ENCODE measurements around the gene PCDHGB3. TPM values are rescaled to one million over a fixed set of nuclear protein-coding genes. Genes with fewer than 3 reads are reported as not detected.
A peak's percentile ranks its signal among the peaks of the same experiment; 100 is the strongest.
"Not testable (repeated sequence)": the region's sequence is repeated elsewhere in the genome, so short reads cannot be mapped to it uniquely, and the experiment has no call there.

PCDHGB3 gene
- total and polyA plus RNA-seq, 4 experiments from 2014 or later: 0.50 to 0.76 TPM; not detected in 2

DNA sequence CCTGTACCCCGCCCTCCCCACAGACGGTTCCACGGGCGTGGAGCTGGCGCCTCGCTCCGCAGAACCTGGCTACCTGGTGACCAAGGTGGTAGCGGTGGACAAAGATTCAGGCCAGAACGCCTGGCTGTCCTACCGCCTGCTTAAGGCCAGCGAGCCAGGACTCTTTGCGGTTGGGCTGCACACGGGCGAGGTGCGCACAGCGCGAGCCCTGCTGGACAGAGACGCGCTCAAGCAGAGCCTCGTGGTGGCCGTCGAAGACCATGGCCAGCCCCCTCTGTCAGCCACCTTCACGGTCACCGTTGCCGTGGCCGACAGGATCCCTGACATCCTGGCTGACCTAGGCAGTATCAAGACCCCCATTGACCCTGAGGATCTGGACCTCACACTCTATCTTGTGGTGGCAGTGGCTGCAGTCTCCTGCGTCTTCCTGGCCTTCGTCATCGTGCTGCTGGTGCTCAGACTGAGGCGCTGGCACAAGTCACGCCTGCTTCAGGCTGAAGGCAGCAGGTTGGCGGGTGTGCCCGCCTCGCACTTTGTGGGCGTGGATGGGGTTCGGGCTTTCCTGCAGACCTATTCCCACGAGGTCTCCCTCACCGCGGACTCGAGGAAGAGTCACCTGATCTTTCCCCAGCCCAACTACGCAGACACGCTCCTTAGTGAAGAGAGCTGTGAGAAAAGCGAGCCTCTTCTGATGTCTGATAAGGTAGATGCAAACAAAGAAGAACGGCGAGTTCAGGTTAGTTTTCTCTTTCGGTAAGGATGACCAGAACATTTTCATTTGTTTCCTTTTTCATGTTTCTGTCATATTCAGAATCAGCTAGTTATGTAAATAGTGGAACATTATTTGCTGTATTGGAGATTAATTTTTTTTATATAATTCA lies 3.8 kb upstream of the PCDHGB3 start:
- POLR2A ChIA-PET (ENCODE audit: partially characterized antibody): no interaction called here
- H3K36me3 ChIP-seq (ENCODE audit: insufficient read depth, low read length): no peaks in the 10 kb centered on the region
- Mint-ChIP-seq H3K36me3 (peaks cover 5 to 9% of the 10 kb centered on the region in 2 donors), H3K4me1 (peaks cover 2 to 11% (median 6%) of the 10 kb centered on the region in 4 donors), H3K27ac (peak overlapping the region in 1 of 7 donors; percentile 46), H3K4me3 (no peak overlapping the region), H3K27me3 (peaks cover 47 to 53% of the 10 kb centered on the region in 2 donors), H3K9me3 (peaks cover 5 to 73% (median 56%) of the 10 kb centered on the region in 8 donors)
- H3K27ac ChIP-seq (ENCODE audit: low read depth, low read length): no peak overlapping the region
- CTCF ChIA-PET (ENCODE audit: partially characterized antibody): no interaction called here
- peaks cover 0 to 2% of the 10 kb centered on the region in 2 donors for H3K9me3 ChIP-seq (ENCODE audit: control insufficient read depth in 1 of 2, low read length in 2 of 2)
- no peak for DNase-seq
- no peak overlapping the region for H3K4me3 ChIP-seq (ENCODE audit: low read length in 2 of 2)
- H3K4me1 ChIP-seq (ENCODE audit: insufficient read depth, low read length): peaks cover 6% of the 10 kb centered on the region
- intact Hi-C loops (cut with micrococcal nuclease): no loop called here
- peaks cover 13% of the 10 kb centered on the region for H3K27me3 ChIP-seq (ENCODE audit: insufficient read depth, low read length)

DNA sequence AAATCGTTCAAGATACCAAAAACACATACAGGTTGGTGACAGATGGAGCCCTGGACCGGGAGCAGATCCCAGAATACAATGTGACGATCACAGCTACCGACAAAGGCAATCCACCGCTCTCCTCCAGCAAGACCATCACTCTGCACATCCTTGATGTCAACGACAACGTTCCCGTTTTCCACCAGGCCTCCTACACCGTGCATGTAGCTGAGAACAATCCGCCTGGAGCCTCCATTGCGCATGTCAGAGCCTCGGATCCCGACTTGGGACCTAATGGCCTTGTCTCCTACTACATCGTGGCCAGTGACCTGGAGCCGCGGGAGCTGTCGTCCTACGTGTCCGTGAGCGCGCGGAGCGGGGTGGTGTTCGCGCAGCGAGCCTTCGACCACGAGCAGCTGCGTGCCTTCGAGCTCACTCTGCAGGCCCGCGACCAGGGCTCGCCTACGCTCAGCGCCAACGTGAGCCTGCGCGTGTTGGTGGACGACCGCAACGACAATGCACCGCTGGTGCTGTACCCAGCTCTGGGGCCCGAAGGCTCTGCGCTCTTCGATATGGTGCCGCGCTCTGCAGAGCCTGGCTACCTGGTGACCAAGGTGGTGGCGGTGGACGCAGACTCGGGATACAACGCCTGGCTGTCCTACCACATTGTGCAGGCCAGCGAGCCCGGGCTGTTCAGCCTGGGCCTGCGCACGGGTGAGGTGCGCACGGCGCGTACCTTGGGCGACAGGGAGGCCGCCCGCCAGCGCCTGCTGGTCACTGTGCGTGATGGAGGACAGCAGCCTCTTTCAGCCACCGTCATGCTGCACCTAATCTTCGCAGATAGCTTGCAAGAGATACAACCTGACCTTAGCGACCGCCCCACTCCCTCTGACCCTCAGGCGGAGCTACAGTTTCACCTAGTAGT lies 1.8 kb downstream of the PCDHGB3 start:
- H3K27me3 ChIP-seq (ENCODE audit: insufficient read depth, low read length): peaks cover 18% of the 10 kb centered on the region
- H3K27me3 Mint-ChIP-seq: peaks cover 41 to 42% of the 10 kb centered on the region in 2 donors

DNA sequence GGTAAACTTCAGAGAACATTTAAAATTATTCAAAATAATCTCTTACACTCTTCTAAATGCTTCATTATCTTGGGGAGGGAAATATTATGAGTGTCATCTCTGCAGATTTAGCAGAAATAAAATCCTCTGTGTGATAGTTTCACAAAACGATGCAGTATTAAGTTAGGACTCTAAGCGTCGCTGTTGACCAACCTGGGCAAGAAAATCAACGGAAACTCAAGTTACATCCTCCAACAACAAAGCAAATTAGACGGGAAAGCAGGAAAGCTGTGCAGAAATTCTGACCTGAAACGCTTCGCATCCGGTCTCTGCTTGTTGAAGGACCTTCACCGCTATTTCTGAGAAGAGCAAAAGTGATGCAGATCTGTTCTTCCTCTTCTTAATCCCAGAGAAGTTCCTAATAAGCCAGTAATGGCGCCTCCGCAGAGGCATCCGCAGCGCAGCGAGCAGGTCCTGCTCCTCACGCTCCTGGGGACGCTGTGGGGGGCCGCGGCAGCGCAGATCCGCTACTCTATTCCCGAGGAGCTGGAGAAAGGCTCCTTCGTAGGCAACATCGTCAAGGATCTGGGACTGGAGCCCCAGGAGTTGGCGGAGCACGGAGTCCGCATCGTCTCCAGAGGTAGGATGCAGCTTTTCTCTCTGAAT lies 3.8 kb downstream of the PCDHGB3 start, which contains the start of gene PCDHGA6:
Gene PCDHGA6, plus strand, starts transcription at position 219 of the 645 bp plus-strand sequence. Its CDS starts 193 bp downstream, at position 412.
- Mint-ChIP-seq H3K27me3 (peaks cover 34 to 36% of the 10 kb centered on the region in 2 donors), H3K36me3 (peaks cover 6 to 7% of the 10 kb centered on the region in 2 donors), H3K27ac (no peak within 1 kb of the TSS), H3K9me3 (peaks cover under 1 to 82% (median 51%) of the 10 kb centered on the region in 8 donors), H3K4me3 (peak within 1 kb of the TSS in 7 of 8 donors; percentile 12 to 64 (median 61)), H3K4me1 (peaks cover 4 to 11% (median 8%) of the 10 kb centered on the region in 4 donors)
- H3K4me3 ChIP-seq (ENCODE audit: low read length in 2 of 2): no peak within 1 kb of the TSS
- CTCF ChIA-PET (ENCODE audit: partially characterized antibody): interaction anchor here (0.9 to 2.2 kb wide), 4 partner anchors 39 to 193 kb away, joined by 3 to 8 read pairs (median 4); partner anchors contain the start of genes PCDHGA1 and PCDHGA10
- H3K36me3 ChIP-seq (ENCODE audit: insufficient read depth, low read length): no peaks in the 10 kb centered on the region
- no peaks in the 10 kb centered on the region for H3K9me3 ChIP-seq (ENCODE audit: control insufficient read depth in 1 of 2, low read length in 2 of 2)
- no peak for DNase-seq
- no peak within 1 kb of the TSS for H3K27ac ChIP-seq (ENCODE audit: low read depth, low read length)
- peaks cover 9% of the 10 kb centered on the region for H3K27me3 ChIP-seq (ENCODE audit: insufficient read depth, low read length)
- intact Hi-C loops (cut with micrococcal nuclease): no loop called here
- POLR2A ChIA-PET (ENCODE audit: partially characterized antibody): no interaction called here
- peaks cover 6% of the 10 kb centered on the region for H3K4me1 ChIP-seq (ENCODE audit: insufficient read depth, low read length)

More for the DNA sequence above, 1.8 kb downstream of the PCDHGB3 start:
- DNase-seq: no peak
- Mint-ChIP-seq H3K36me3 (peaks cover 6 to 7% of the 10 kb centered on the region in 2 donors), H3K27ac (peak overlapping the region in 1 of 7 donors; percentile 13), H3K4me3 (no peak overlapping the region), H3K9me3 (peaks cover 0 to 69% (median 50%) of the 10 kb centered on the region in 8 donors), H3K4me1 (peaks cover 4 to 11% (median 8%) of the 10 kb centered on the region in 4 donors)
- intact Hi-C loops (cut with micrococcal nuclease): no loop called here
- no peak overlapping the region for H3K4me3 ChIP-seq (ENCODE audit: low read length in 2 of 2)
- ChIA-PET POLR2A (ENCODE audit: partially characterized antibody) (no interaction called here), CTCF (ENCODE audit: partially characterized antibody) (interaction anchor here (1.0 to 2.5 kb wide), 3 partner anchors 8 to 153 kb away, joined by 3 to 17 read pairs (median 3); no protein-coding TSS in a partner anchor)
- H3K27ac ChIP-seq (ENCODE audit: low read depth, low read length): no peak overlapping the region
- H3K9me3 ChIP-seq (ENCODE audit: control insufficient read depth in 1 of 2, low read length in 2 of 2): no peaks in the 10 kb centered on the region
- H3K4me1 ChIP-seq (ENCODE audit: insufficient read depth, low read length): peaks cover 6% of the 10 kb centered on the region
- H3K36me3 ChIP-seq (ENCODE audit: insufficient read depth, low read length): no peaks in the 10 kb centered on the region

DNA sequence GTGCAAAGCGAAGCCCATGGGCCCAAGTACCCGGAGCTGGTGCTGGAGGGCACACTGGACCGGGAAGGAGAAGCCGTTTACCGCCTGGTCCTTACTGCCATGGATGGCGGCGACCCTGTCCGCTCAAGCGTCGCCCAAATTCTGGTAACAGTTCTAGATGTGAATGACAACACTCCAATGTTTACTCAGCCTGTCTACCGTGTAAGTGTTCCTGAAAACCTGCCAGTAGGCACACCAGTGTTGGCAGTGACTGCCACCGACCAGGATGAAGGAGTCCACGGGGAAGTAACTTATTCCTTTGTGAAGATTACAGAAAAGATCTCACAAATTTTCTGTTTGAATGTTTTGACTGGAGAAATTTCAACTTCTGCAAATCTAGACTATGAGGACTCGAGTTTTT lies 4.6 kb downstream of the PCDHGB3 start:
- ChIA-PET CTCF (ENCODE audit: partially characterized antibody) (interaction anchor here (1.5 to 2.2 kb wide), 2 partner anchors 149 to 192 kb away, joined by 4 to 8 read pairs; no protein-coding TSS in a partner anchor), POLR2A (ENCODE audit: partially characterized antibody) (no interaction called here)

DNA sequence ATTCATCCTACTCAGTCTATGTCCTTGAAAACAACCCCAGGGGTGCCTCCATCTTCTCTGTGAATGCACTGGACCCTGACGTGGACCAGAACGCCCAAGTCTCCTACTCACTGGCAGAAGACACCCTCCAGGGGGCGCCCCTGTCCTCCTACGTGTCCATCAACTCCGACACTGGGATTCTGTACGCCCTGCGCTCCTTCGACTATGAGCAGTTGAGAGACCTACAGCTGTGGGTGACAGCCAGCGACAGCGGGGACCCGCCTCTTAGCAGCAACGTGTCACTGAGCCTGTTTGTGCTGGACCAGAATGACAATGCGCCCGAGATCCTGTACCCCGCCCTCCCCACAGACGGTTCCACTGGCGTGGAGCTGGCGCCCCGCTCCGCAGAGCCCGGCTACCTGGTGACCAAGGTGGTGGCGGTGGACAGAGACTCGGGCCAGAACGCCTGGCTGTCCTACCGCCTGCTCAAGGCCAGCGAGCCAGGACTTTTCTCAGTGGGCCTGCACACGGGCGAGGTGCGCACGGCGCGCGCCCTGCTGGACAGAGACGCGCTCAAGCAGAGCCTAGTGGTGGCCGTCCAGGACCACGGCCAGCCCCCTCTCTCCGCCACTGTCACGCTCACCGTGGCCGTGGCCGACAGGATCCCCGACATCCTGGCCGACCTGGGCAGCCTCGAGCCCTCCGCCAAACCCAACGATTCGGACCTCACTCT lies 5.6 kb downstream of the PCDHGB3 start:
- H3K27ac ChIP-seq (ENCODE audit: low read depth, low read length); H3K4me3 ChIP-seq (ENCODE audit: low read length in 2 of 2); POLR2A ChIA-PET (ENCODE audit: partially characterized antibody); H3K36me3 ChIP-seq (ENCODE audit: insufficient read depth, low read length); DNase-seq; H3K4me3 Mint-ChIP-seq; H3K27me3 ChIP-seq (ENCODE audit: insufficient read depth, low read length); intact Hi-C loops (cut with micrococcal nuclease); H3K9me3 ChIP-seq (ENCODE audit: control insufficient read depth in 1 of 2, low read length in 2 of 2); H3K4me1 Mint-ChIP-seq; H3K36me3 Mint-ChIP-seq; H3K27ac Mint-ChIP-seq; H3K4me1 ChIP-seq (ENCODE audit: insufficient read depth, low read length): not testable (repeated sequence)
- CTCF ChIA-PET (ENCODE audit: partially characterized antibody): interaction anchor here (1.5 to 2.2 kb wide), 2 partner anchors 148 to 191 kb away, joined by 4 to 8 read pairs; no protein-coding TSS in a partner anchor
- peaks cover 32% of the 10 kb centered on the region in 2 donors for H3K27me3 Mint-ChIP-seq
- H3K9me3 Mint-ChIP-seq: peaks cover 2 to 80% (median 55%) of the 10 kb centered on the region in 8 donors

More for the DNA sequence above, 4.6 kb downstream of the PCDHGB3 start:
- Mint-ChIP-seq H3K27me3 (peaks cover 36 to 38% of the 10 kb centered on the region in 2 donors), H3K4me1 (peaks cover 3 to 9% (median 8%) of the 10 kb centered on the region in 4 donors), H3K36me3 (peaks cover 6 to 7% of the 10 kb centered on the region in 2 donors), H3K4me3 (peak overlapping the region in 2 of 8 donors; percentile 9 to 33), H3K9me3 (peaks cover 2 to 82% (median 54%) of the 10 kb centered on the region in 8 donors), H3K27ac (no peak overlapping the region)
- DNase-seq: no peak
- Histone ChIP-seq H3K4me3 (ENCODE audit: low read length in 2 of 2) (no peak overlapping the region), H3K9me3 (ENCODE audit: control insufficient read depth in 1 of 2, low read length in 2 of 2) (no peaks in the 10 kb centered on the region), H3K4me1 (ENCODE audit: insufficient read depth, low read length) (peaks cover 6% of the 10 kb centered on the region), H3K27me3 (ENCODE audit: insufficient read depth, low read length) (peaks cover 9% of the 10 kb centered on the region), H3K36me3 (ENCODE audit: insufficient read depth, low read length) (no peaks in the 10 kb centered on the region), H3K27ac (ENCODE audit: low read depth, low read length) (no peak overlapping the region)
- intact Hi-C loops (cut with micrococcal nuclease): no loop called here

All from CD4-positive, alpha-beta memory T cell (primary cell).